Measurements from ENCODE around the gene CORIN.

Gene CORIN

GRCh38 chr4:47798165-47798564 is 39.7 kb downstream of the CORIN start:
- TF ChIP-seq CTCF (IDR thresholded peaks at IDR 0.05; ENCODE audit: borderline replicate concordance, extremely low read depth, low read length, poor library complexity, severe bottlenecking) = no peak
- TF ChIP-seq EZH2 (IDR thresholded peaks at IDR 0.05; ENCODE audit: borderline replicate concordance, low read depth, low read length, severe bottlenecking) = no peak
- H3K4me2 ChIP-seq (ENCODE audit: insufficient read depth, low read length) = no peak overlapping the region
- no peak for ATAC-seq (ENCODE audit: insufficient read depth, low read depth)
- no peak overlapping the region for H3K9ac ChIP-seq (ENCODE audit: low read depth, low read length)
- H4K20me1 ChIP-seq (ENCODE audit: insufficient read depth, low read length) = no peaks in the 10 kb centered on the region
- no peak overlapping the region for H3K4me3 ChIP-seq (ENCODE audit: low read depth in 1 of 2, low read length in 2 of 2)
- no peak for DNase-seq
- H3K27ac ChIP-seq (ENCODE audit: low read length) = no peak overlapping the region
- no peaks in the 10 kb centered on the region for H3K36me3 ChIP-seq (ENCODE audit: insufficient read depth, low read length)
- no peak overlapping the region for H2AFZ ChIP-seq (ENCODE audit: low read depth, low read length)
- H3K27me3 ChIP-seq (ENCODE audit: insufficient read depth, low read length, poor library complexity) = no peaks in the 10 kb centered on the region
- no peaks in the 10 kb centered on the region for H3K9me3 ChIP-seq (ENCODE audit: insufficient read depth, low read length, severe bottlenecking)
- no peaks in the 10 kb centered on the region for H3K79me2 ChIP-seq (ENCODE audit: insufficient read depth, low read length)
- no peaks in the 10 kb centered on the region for H3K4me1 ChIP-seq (ENCODE audit: insufficient read depth, low read length)

GRCh38 chr4:47791965-47792364 is 45.9 kb downstream of the CORIN start:
- Histone ChIP-seq H3K79me2 (ENCODE audit: insufficient read depth, low read length) (no peaks in the 10 kb centered on the region), H3K27ac (ENCODE audit: low read length) (no peak overlapping the region), H3K9me3 (ENCODE audit: insufficient read depth, low read length, severe bottlenecking) (no peaks in the 10 kb centered on the region), H3K9ac (ENCODE audit: low read depth, low read length) (no peak overlapping the region), H3K4me1 (ENCODE audit: insufficient read depth, low read length) (no peaks in the 10 kb centered on the region), H3K36me3 (ENCODE audit: insufficient read depth, low read length) (no peaks in the 10 kb centered on the region), H3K4me3 (ENCODE audit: low read depth in 1 of 2, low read length in 2 of 2) (no peak overlapping the region), H2AFZ (ENCODE audit: low read depth, low read length) (no peak overlapping the region), H3K4me2 (ENCODE audit: insufficient read depth, low read length) (no peak overlapping the region), H3K27me3 (ENCODE audit: insufficient read depth, low read length, poor library complexity) (no peaks in the 10 kb centered on the region), H4K20me1 (ENCODE audit: insufficient read depth, low read length) (no peaks in the 10 kb centered on the region)
- DNase-seq (no peak), ATAC-seq (ENCODE audit: insufficient read depth, low read depth) (no peak)
- no peak for TF ChIP-seq EZH2 (IDR thresholded peaks at IDR 0.05; ENCODE audit: borderline replicate concordance, low read depth, low read length, severe bottlenecking)
- TF ChIP-seq CTCF (IDR thresholded peaks at IDR 0.05; ENCODE audit: borderline replicate concordance, extremely low read depth, low read length, poor library complexity, severe bottlenecking) = no peak

- Histone ChIP-seq H3K9ac (ENCODE audit: low read depth, low read length) (no peak overlapping the region), H3K79me2 (ENCODE audit: insufficient read depth, low read length) (no peaks in the 10 kb centered on the region), H3K4me1 (ENCODE audit: insufficient read depth, low read length) (no peaks in the 10 kb centered on the region), H3K4me3 (ENCODE audit: low read depth in 1 of 2, low read length in 2 of 2) (no peak overlapping the region), H3K9me3 (ENCODE audit: insufficient read depth, low read length, severe bottlenecking) (no peaks in the 10 kb centered on the region), H2AFZ (ENCODE audit: low read depth, low read length) (no peak overlapping the region), H3K27me3 (ENCODE audit: insufficient read depth, low read length, poor library complexity) (no peaks in the 10 kb centered on the region), H3K36me3 (ENCODE audit: insufficient read depth, low read length) (no peaks in the 10 kb centered on the region), H4K20me1 (ENCODE audit: insufficient read depth, low read length) (no peaks in the 10 kb centered on the region), H3K4me2 (ENCODE audit: insufficient read depth, low read length) (no peak overlapping the region), H3K27ac (ENCODE audit: low read length) (no peak overlapping the region)
- TF ChIP-seq CTCF (IDR thresholded peaks at IDR 0.05; ENCODE audit: borderline replicate concordance, extremely low read depth, low read length, poor library complexity, severe bottlenecking) (no peak), EZH2 (IDR thresholded peaks at IDR 0.05; ENCODE audit: borderline replicate concordance, low read depth, low read length, severe bottlenecking) (no peak)
- DNase-seq = no peak
- ATAC-seq (ENCODE audit: insufficient read depth, low read depth) = no peak
These were observed 47.8 kb downstream of the CORIN start for GRCh38 chr4:47790105-47790504.

- Histone ChIP-seq H3K36me3 (ENCODE audit: insufficient read depth, low read length) (no peaks in the 10 kb centered on the region), H3K4me1 (ENCODE audit: insufficient read depth, low read length) (no peaks in the 10 kb centered on the region), H3K27ac (ENCODE audit: low read length) (no peak overlapping the region), H3K4me2 (ENCODE audit: insufficient read depth, low read length) (no peak overlapping the region), H3K9me3 (ENCODE audit: insufficient read depth, low read length, severe bottlenecking) (no peaks in the 10 kb centered on the region), H3K4me3 (ENCODE audit: low read depth in 1 of 2, low read length in 2 of 2) (no peak overlapping the region), H3K79me2 (ENCODE audit: insufficient read depth, low read length) (no peaks in the 10 kb centered on the region), H3K9ac (ENCODE audit: low read depth, low read length) (no peak overlapping the region), H4K20me1 (ENCODE audit: insufficient read depth, low read length) (no peaks in the 10 kb centered on the region), H3K27me3 (ENCODE audit: insufficient read depth, low read length, poor library complexity) (no peaks in the 10 kb centered on the region), H2AFZ (ENCODE audit: low read depth, low read length) (no peak overlapping the region)
- DNase-seq (no peak), ATAC-seq (ENCODE audit: insufficient read depth, low read depth) (no peak)
- TF ChIP-seq EZH2 (IDR thresholded peaks at IDR 0.05; ENCODE audit: borderline replicate concordance, low read depth, low read length, severe bottlenecking) (no peak), CTCF (IDR thresholded peaks at IDR 0.05; ENCODE audit: borderline replicate concordance, extremely low read depth, low read length, poor library complexity, severe bottlenecking) (no peak)
These were observed 49.7 kb downstream of the CORIN start for GRCh38 chr4:47788126-47788525.

Measured in DND-41 (cell line).